GM19455 (cell line): ENCODE measurements around the gene CSMD2.

Source experiments
- ATAC-seq: cut with Tn5 transposase; IDR thresholded peaks from one replicate; pipeline ENCODE4 v1.9.1; 2021; ENCODE audit not compliant: unreplicated experiment

The CSMD2 gene

GRCh38 chr1:33864460-33865389, 300.3 kb downstream of the CSMD2 start:
- no peak for ATAC-seq

GRCh38 chr1:33863779-33864178, 301.3 kb downstream of the CSMD2 start, which contains the start of gene HMGB4:
Gene HMGB4 (plus strand): TSS chr1:33864079. CDS start chr1:33864192, 113 bp downstream.
- no peak for ATAC-seq

GRCh38 chr1:33860671-33861070, 304.4 kb downstream of the CSMD2 start:
- no peak for ATAC-seq

- no peak for ATAC-seq
Measured at GRCh38 chr1:33854091-33854490, 310.9 kb downstream of the CSMD2 start.

GRCh38 chr1:33853431-33853830, 311.6 kb downstream of the CSMD2 start:
- ATAC-seq = no peak

- no peak for ATAC-seq
Measured at GRCh38 chr1:33852711-33853110, 312.3 kb downstream of the CSMD2 start.

- no peak for ATAC-seq
Measured at GRCh38 chr1:33850481-33850880, 314.5 kb downstream of the CSMD2 start.

GRCh38 chr1:33849211-33849610, 315.8 kb downstream of the CSMD2 start:
- no peak for ATAC-seq

GRCh38 chr1:33848205-33848937, 316.7 kb downstream of the CSMD2 start:
- ATAC-seq = no peak

- ATAC-seq = no peak
Measured at GRCh38 chr1:33846861-33847260, 318.2 kb downstream of the CSMD2 start.

- ATAC-seq = no peak
Measured at GRCh38 chr1:33844166-33844565, 320.9 kb downstream of the CSMD2 start.

GRCh38 chr1:33842348-33842747, 322.7 kb downstream of the CSMD2 start:
- ATAC-seq = no peak

GRCh38 chr1:33841494-33841893, 323.5 kb downstream of the CSMD2 start:
- no peak for ATAC-seq

GRCh38 chr1:33837635-33838034, 327.4 kb downstream of the CSMD2 start:
- ATAC-seq = no peak

- ATAC-seq = no peak
Measured at GRCh38 chr1:33836911-33837310, 328.1 kb downstream of the CSMD2 start.

- ATAC-seq = no peak
Measured at GRCh38 chr1:33828654-33829053, 336.4 kb downstream of the CSMD2 start.

GRCh38 chr1:33828059-33828458, 337.0 kb downstream of the CSMD2 start:
- ATAC-seq = no peak

- ATAC-seq = no peak
Measured at GRCh38 chr1:33826711-33827110, 338.3 kb downstream of the CSMD2 start.

- no peak for ATAC-seq
Measured at GRCh38 chr1:33826311-33826710, 338.7 kb downstream of the CSMD2 start.

- no peak for ATAC-seq
Measured at GRCh38 chr1:33825506-33825905, 339.5 kb downstream of the CSMD2 start.

- ATAC-seq = no peak
Measured at GRCh38 chr1:33824971-33825370, 340.1 kb downstream of the CSMD2 start.

GRCh38 chr1:33824321-33824720, 340.7 kb downstream of the CSMD2 start:
- no peak for ATAC-seq
